ENCODE data around the gene GFOD1.
"Not testable (repeated sequence)": the region's sequence is repeated elsewhere in the genome, so short reads cannot be mapped to it uniquely, and the experiment has no call there.

The GFOD1 gene

GRCh38 chr6:13404228-13404891, 83.0 kb downstream of the GFOD1 start:
- DNase-seq (ENCODE audit: low spot score), result peak; percentile 58

DNA sequence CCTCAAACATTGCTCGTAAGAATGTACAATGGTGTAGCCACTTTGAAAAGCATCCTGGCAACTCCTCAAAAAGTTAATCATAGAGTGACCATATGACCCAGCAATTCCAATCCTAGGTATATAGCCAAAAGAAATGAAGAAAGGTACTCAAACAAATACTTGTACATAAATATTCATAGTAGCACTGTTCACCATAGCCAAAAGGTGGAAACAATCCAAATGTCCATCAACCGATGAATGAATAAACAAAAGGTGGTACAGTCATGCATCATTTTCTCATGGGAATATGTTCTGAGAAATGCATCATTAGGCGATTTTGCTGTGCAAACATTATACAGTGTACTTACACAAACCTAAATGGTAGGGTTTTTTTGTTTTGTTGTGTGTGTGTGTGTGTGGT, 84.7 kb downstream of the GFOD1 start:
- no peak for DNase-seq (ENCODE audit: low spot score)

GRCh38 chr6:13400772-13401171, 86.6 kb downstream of the GFOD1 start:
- no peak for DNase-seq (ENCODE audit: low spot score)

GRCh38 chr6:13398421-13398994, 88.9 kb downstream of the GFOD1 start:
- DNase-seq (ENCODE audit: low spot score), result no peak

- no peak for DNase-seq (ENCODE audit: low spot score)
These were observed 89.4 kb downstream of the GFOD1 start for GRCh38 chr6:13398069-13398381.

- no peak for DNase-seq (ENCODE audit: low spot score)
These were observed 89.9 kb downstream of the GFOD1 start for GRCh38 chr6:13397359-13398068.

GRCh38 chr6:13396241-13396792, 91.1 kb downstream of the GFOD1 start:
- no peak for DNase-seq (ENCODE audit: low spot score)

DNA sequence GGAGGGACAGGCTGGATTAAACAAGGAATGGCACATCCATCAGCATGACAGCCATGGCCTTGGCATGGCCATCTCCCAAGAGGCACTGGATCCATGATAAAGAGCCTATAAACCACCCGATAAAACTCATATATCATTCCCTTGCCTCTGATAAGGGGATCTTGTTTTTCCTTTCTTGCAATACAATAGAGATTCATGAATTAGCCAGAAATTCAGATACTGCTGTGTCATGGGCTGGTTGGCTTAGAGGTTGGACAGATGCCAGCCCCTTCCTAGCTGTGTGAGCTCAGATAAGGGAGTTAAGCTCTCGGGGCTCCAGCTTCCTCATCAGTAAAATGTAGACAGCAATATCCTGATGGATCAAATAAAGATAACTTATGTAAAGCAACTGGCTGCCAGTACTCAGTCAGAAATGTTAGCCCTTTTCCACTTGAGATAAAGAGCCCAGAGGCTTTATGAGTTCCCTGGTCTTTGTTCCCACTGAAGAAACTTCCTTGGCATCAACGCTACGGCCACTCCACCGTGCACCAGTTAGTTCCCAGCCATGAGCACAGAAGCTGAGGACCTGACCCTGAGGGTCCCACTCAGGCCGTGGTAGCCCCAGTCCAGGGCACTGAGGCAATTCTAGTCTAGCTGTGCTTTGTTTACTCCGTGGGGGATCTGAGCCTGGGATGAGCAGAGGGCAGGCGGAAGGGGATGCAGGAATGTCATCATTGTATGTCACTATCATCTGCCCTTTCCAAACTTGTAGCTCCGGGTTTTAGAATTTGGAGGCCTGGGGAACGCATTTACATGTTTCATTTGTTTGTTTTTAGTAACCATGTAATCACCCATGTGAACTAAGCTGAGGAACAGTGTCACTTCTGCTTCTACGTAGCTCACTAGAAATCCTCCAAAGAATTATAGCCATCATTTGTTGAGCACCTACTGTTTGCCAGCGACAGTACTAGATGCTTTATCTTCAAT, 91.8 kb downstream of the GFOD1 start:
- peak; percentile 47 for DNase-seq (ENCODE audit: low spot score)

DNA sequence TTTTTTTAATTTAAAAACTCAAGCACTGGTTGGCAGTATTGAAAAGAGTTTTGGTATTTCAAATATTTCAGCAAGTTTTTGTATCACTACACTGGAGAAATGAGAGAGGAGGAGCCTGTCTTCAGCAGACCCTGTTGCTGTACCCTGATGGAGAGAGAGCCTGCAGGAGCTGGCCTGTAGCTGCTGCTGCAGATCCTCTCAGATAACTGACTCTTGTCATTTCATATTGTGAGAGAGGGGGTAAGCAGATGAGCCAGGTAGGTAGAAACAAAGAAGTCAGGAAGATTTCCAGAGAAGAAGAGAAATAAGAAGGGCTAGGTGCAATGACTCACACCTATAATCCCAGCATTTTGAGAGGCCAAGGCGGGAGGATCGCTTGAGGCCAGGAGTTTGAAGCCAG, 94.9 kb downstream of the GFOD1 start:
- DNase-seq (ENCODE audit: low spot score), result no peak

DNA sequence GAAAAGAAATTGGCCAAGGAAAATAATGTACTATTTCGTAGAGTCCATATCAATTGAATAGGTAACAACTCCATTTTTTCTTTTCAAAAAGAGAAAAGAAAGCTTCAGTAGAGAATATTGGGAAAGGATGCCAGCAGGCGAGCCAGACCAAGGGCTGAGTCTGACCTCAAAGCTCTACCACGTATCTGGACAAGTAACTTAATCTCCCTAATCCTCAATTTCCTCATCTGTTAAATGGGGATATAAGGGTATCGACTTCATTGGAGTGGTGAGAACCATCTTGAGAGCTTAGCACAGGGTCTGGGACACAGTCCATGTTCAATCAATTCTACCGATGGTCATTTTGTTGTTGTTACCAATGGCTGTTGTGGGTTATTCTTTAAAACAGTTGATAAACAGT, 95.9 kb downstream of the GFOD1 start:
- DNase-seq (ENCODE audit: low spot score), result no peak

DNA sequence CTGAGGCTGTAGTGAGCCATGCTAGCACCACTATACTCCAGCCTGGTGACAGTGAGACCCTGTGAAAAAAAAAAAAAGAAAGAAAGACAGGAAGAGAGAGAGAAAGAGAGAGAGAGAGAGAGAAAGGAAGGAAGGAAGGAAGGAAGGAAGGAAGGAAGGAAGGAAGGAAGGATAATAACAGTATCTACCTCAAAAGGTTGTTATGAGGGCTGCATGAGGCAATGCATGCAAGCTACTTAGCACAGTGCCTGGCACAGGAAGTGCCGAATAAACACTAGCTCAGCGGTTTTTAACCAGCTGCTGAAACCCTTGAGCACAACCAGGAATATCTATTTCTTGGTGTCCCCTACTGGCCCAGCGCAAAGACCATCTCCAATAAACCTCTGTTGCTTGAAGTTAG, 96.7 kb downstream of the GFOD1 start:
- DNase-seq (ENCODE audit: low spot score), result no peak

DNA sequence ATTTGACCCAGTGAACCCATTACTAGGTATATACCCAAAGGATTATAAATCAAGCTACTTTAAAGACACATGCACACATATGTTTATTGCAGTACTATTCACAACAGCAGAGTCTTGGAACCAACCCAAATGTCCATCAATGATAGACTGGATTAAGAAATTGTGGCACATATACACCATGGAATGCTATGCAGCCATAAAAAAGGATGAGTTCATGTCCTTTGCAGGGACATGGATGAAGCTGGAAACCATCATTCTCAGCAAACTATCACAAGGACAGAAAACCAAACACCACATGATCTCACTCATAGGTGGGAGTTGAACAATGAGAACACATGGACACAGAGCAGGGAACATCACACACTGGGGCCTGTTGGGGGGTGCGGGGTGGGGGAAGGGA, 98.2 kb downstream of the GFOD1 start:
- not testable (repeated sequence) for DNase-seq (ENCODE audit: low spot score)

- DNase-seq (ENCODE audit: low spot score), result not testable (repeated sequence)
These were observed 98.6 kb downstream of the GFOD1 start for GRCh38 chr6:13388769-13389168.

GRCh38 chr6:13384966-13385365, 102.4 kb downstream of the GFOD1 start:
- no peak for DNase-seq (ENCODE audit: low spot score)

- DNase-seq (ENCODE audit: low spot score), result no peak
These were observed 102.9 kb downstream of the GFOD1 start for GRCh38 chr6:13384506-13384905.

DNA sequence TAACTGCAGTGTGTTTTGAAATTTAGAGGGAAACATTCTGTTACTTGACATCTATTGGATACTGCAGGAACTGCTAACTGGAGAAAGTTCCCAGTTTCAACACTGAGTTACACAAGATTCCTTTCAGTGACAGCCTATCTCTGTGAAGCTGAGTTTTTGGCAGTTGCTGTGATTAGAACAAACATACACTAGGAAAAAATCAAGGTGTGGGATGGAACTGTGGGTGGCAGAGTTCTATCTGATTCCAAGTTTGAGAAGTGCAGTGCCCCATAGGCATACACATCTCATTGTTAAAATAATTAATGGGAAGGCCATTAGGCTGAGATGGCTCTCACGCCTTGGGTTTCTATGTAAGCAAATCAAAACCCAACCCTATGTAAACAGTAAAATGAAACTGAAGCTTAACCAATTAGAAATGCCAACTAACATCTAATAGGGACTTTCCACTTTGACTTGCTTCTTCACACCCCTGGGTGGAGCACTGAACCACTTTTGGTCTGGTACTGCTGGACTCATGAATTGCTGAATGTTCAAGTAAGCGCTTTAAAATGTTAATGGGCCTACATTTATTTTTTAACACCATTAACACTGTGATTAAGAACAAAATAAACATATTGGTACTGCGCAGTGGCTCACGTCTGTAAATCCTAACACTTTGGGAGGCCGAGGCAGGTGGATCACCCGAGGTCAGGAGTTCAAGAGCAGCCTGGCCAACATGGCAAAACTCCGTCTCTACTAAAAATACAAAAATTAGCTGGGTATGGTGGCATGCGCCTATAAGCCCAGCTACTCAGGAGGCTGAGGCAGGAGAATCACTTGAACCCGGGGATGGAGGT, 103.9 kb downstream of the GFOD1 start:
- DNase-seq (ENCODE audit: low spot score), result no peak

GRCh38 chr6:13380761-13381160, 106.6 kb downstream of the GFOD1 start:
- DNase-seq (ENCODE audit: low spot score), result no peak

DNA sequence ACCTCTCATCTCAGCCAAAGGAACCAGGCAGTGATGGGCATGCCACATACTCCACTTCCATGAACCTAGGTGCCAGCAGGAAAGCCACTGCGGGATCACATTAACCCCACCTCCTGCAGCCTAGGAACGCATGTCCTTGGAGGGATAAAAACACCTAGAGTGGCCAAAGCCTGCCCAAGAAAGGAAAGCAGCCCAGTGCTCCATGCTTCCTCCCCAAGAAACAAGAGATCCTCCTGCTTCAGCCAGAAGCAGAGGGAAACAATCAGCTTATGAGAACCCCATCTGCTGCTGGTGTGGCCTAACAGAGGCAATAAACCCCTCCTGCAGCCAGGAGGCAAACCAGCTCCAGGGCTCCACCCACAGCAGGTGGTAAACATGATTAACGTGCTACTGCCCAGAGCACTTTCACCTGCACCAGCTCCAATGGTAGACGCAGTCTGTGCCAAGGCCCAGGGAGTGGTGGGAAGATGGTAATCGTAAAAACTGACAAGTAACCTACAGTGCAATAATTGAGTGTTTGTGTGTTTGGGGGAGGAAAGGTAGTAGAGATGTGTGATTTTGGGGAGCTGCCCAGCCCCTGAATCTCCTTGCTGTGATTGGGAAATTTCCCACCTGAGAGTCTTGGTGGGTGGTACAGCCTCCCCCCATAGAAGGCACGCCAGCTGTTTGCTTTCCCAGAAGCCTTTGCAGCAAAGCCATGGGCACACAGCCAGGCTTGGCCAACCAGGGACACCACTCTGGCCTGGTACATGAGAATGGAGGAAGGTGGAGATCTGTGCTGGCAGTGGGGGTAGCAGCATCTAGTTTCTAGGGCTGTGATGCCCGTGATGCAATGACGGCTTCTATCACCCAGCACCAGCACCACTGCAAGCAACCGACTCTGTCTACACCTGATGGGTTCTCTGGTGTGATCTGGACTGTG, 108.5 kb downstream of the GFOD1 start:
- no peak for DNase-seq (ENCODE audit: low spot score)

- no peak for DNase-seq (ENCODE audit: low spot score)
These were observed 110.2 kb downstream of the GFOD1 start for GRCh38 chr6:13377054-13377758.

All from AG08396 (cell line).